Coronary artery (tissue), 2 donors: ENCODE results near the gene ESYT2.

ENCODE experiments used
- DNase-seq: peaks from one replicate; pipeline ENCODE4 v3.0.0-alpha.2; 2017; ENCODE audit warnings: low spot score
- H3K27ac ChIP-seq, 2 donors: fragments of 200-600 bp; sonication (generic); one replicate each; pipeline ENCODE4 v1.5.1; 2016 to 2019
- H3K4me3 ChIP-seq: fragments of 200-600 bp; sonication (generic); 2 replicates; pipeline ENCODE4 v1.5.1; 2016; ENCODE audit warnings: mild to moderate bottlenecking, moderate library complexity
- TF ChIP-seq, protein P1 (sequence below): fragments of 200-600 bp; sonication (generic); IDR thresholded peaks from one replicate; pipeline ENCODE4 v1.5.1; 2019; ENCODE audit warnings: antibody characterized with exemption

Gene ESYT2

DNA sequence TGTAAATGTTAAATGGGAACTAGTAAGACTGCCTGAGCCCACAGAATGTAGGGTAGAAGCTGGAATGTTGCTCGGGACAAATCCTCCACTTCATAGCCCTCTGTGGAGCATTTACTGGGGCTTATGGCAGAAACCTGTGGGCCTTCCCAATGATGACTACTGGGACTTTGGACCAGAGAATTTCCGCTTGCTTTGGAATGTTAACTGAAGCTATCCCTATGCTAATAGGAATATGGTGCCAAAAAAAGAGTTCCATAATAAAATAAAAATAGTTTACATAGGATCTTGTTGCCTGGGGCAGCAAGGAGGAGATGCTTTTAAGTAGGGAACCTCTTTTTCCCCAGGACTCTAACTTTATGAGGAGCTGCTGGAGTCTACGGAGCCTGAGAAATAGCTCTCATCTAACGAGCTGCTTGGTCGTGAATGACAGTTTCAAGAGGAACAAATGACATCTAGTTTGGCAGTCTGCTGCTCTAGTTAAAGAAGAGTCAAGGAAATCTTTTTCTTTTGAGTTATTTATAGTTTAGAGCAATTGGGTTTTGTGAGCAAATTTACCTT is 21.3 kb upstream of the ESYT2 start:
- TF ChIP-seq, protein P1, sequence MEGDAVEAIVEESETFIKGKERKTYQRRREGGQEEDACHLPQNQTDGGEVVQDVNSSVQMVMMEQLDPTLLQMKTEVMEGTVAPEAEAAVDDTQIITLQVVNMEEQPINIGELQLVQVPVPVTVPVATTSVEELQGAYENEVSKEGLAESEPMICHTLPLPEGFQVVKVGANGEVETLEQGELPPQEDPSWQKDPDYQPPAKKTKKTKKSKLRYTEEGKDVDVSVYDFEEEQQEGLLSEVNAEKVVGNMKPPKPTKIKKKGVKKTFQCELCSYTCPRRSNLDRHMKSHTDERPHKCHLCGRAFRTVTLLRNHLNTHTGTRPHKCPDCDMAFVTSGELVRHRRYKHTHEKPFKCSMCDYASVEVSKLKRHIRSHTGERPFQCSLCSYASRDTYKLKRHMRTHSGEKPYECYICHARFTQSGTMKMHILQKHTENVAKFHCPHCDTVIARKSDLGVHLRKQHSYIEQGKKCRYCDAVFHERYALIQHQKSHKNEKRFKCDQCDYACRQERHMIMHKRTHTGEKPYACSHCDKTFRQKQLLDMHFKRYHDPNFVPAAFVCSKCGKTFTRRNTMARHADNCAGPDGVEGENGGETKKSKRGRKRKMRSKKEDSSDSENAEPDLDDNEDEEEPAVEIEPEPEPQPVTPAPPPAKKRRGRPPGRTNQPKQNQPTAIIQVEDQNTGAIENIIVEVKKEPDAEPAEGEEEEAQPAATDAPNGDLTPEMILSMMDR, result no peak
- H3K27ac ChIP-seq, result peak overlapping the region in 1 of 2 donors; percentile 26
- no peak overlapping the region for H3K4me3 ChIP-seq
- no peak for DNase-seq

DNA sequence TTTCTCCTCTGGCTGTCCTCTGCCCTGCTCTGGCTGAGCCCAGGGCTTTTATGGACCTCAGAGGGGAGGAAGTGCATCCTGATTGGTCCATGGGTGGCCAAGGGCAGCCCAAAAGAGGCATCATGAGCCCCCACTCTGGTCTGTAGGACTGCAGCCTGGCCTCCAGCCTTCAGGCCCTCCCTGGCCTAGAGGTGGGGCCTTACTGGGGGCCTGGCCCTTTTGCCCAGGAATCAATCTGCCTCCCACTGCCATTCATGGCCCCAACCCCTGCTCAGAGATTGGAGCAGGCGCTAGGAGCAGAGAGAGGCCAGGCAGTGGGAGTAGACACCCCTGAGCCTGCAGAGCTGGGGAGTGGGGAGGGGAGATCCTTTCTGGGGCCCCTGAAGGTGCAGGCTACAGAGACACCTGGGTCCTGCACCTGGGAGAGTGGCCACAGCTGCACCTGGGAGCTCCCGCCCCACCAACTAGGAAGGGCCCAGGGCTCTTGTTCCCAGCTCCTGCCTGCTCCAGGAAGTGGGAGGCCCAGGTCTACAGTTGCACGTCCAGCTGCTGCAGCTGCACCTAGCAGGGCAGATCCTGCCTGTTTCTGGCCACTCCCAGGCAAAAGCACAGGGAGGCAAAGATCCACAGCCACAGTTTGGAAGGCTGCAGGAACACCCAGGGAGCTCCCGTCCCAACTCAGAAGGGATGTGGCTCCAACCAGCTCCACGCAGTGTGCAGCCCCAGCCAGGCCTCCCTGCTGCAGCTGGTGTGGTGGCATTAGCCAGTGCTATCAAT is 20.6 kb upstream of the ESYT2 start:
- Histone ChIP-seq H3K27ac (peak overlapping the region in 1 of 2 donors; percentile 26), H3K4me3 (no peak overlapping the region)
- TF ChIP-seq, protein P1, result no peak
- no peak for DNase-seq

DNA sequence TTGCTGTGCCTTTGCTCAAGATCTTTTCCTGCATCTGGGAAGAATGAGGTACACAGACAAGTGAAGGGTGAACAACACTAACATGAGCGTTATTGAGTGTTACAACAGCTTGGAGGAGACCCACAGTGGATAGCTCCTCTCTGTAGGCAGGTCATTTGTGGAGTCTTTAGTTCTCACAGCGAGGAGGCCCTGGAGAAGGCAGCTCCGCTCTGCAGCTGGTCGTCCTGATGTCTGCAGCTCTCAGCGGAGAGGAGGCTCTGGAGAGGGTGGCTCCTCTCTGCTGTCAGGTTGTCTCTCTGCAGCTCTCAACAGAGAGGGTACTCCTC is 20.1 kb upstream of the ESYT2 start:
- TF ChIP-seq, protein P1, result no peak
- H3K4me3 ChIP-seq, result no peak overlapping the region
- H3K27ac ChIP-seq, result no peak overlapping the region
- DNase-seq, result peak; percentile 5

DNA sequence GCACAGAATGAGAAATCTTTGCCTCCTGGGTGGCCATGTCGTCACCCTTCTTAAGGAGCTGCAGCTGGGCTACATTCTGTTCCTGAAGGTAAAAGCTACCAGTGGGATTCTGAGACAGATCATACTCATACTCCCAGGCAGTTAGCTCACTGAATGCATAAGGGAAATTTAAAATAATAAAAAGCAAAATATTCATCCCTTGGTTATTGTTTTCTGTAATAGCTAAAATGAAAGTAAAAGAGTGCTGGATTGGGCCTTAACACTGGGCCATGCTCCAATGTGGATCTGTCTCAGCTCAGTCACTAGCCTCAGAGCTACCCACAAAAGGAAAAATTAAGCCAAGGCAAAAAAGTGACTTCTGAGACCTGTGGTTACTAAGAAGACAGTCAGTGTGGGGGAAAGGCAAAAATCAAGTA is 18.1 kb upstream of the ESYT2 start:
- peak overlapping the region; percentile 11 to 31 for H3K27ac ChIP-seq
- DNase-seq, result no peak
- peak overlapping the region; percentile 32 for H3K4me3 ChIP-seq
- TF ChIP-seq, protein P1, result no peak

DNA sequence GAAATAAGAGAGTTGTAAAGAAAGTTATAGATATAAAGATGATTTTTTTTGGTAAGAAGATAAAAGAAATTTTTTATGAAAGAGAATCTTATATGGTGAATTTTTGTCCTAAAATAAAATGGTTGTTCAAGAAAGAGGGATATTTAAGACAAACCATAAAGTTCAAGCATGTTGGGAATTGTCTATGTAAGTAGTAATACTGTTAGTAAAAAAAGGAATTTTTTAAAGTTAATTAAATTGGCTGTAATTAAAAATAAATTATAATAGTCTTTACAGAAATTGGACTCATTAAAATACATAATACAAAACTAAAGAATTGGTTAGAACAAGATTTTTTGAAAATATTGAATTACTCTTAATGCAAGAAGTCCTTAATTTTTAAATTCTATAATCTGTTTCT is 17.0 kb upstream of the ESYT2 start:
- no peak for DNase-seq
- Histone ChIP-seq H3K27ac (no peak overlapping the region), H3K4me3 (no peak overlapping the region)
- TF ChIP-seq, protein P1, result no peak

DNA sequence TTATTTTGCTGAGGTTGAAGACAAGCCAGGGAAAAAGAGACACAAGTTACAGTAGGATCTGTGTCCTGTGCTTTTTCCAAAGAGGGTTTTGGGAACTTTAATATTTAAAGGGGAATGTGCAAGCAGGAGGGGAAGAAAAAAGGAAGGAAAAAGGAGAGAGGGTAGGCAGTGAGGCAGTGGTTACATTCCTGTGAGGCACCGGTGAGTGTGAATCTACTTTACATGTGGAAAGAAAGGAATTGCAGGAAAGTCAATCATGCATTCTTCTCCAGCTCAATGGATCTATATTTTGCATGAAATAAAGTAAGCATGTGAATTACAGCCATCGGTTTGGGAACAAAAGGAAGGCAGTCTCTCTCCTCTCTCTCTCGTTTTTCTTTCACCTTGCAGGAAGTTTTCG is 14.5 kb upstream of the ESYT2 start:
- TF ChIP-seq, protein P1, result no peak

DNA sequence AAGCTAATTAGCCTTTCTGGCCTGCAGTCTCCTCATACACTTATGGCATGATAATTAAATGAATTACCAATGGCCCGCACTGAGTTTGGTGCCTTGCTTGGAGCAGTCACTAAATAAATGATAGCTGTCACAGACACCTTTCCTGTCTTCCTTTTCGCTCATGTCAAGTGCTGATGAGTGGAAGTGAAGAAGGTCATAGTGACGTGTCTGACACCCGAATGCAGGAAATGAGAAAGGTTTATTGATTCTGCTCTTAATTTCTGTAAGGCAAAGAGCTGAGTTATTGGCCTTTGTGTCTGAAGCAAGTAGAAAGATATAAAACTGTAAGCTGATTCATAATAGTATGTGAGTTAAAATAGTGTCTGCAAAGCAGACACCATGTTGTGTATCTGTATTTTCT is 13.2 kb upstream of the ESYT2 start:
- TF ChIP-seq, protein P1, result no peak
- no peak for DNase-seq
- Histone ChIP-seq H3K4me3 (no peak overlapping the region), H3K27ac (no peak overlapping the region)

More for the DNA sequence above, 14.5 kb upstream of the ESYT2 start:
- Histone ChIP-seq H3K27ac (no peak overlapping the region), H3K4me3 (no peak overlapping the region)
- no peak for DNase-seq
